ENCODE data around the gene GLIPR2.
A peak's percentile ranks its signal among the peaks of the same experiment; 100 is the strongest.

GLIPR2 gene

DNA sequence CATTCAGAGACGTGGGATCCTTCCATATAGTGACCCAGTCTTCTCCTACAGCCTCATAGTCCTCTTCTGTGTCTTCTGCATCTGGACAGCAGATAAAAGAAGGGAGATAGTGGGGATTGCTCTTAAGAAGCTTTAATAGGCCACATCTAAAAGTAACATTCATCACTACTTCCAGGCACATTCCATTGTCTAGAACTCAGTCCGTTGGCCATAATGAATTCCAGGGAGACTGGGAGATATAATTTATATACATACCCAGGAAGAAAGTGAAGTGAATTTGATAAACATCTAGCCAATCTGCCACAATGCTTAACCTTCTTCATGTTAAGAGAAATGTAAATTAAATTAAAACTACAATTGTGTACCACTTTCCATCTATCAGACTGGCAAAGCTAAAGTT is 22.5 kb upstream of the GLIPR2 start:
- TF ChIP-seq GATA2 (IDR thresholded peaks at IDR 0.05; ENCODE audit: low read depth, low read length) (no peak), GATA3 (IDR thresholded peaks at IDR 0.05; ENCODE audit: low read depth, low read length) (no peak)

DNA sequence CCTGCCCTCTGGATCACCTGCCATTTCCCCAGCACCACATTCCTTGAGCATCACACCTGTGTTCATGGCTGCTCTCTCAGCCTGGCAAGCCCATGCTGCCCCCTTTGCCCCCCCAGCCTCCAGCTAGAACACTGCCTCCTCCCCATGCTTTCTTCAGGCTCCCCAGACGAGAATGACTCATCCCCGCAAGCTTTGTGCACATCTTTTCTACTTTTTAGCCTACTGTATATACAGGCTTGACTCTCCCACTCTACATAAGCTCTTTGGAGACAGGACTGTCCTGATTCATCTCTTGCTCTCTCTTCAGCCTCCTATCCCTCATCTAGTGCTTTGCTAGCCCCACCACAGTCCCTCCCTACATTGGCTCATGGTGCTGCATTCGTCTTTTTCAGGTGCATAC is 19.9 kb upstream of the GLIPR2 start:
- no peak for TF ChIP-seq GATA2 (IDR thresholded peaks at IDR 0.05; ENCODE audit: low read depth, low read length)
- TF ChIP-seq GATA3 (IDR thresholded peaks at IDR 0.05; ENCODE audit: low read depth, low read length), result no peak

DNA sequence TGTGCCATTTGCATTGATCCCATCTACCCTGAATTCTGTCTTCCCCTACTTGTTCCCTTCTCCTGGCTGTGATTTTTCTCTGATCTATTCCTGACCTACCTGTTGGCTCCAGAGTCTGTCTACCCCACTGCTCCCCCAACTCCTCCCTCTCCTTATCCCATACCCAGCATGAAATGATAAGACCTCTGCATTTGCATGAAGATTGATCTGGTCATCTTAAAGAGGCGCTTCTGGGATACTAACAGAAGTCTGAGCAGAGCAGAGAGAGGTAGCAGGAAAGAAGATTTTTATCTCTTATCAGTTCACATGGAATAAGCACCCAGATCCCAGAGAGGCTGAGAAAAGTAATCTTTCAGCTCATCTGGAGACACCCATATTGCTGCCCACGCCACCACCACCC is 18.3 kb upstream of the GLIPR2 start:
- TF ChIP-seq GATA3 (IDR thresholded peaks at IDR 0.05; ENCODE audit: low read depth, low read length), result no peak
- TF ChIP-seq GATA2 (IDR thresholded peaks at IDR 0.05; ENCODE audit: low read depth, low read length), result peak; percentile 34; the same call in 1 of the 2 replicates

DNA sequence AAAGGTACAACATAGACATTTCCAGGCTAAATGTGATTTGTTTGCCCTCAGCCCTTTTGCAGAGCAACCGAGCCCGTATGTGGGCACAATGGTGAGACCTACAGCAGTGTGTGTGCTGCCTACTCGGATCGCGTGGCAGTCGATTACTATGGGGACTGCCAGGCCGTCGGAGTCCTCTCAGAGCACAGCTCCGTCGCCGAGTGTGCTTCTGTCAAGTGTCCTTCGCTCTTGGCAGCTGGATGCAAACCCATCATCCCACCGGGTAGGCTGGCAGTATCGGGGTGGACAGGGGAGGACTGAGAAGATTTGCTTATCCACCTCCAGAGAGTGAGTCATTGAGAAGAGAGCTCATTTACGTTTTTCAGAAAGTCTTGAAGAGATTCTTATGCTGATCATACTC is 17.8 kb upstream of the GLIPR2 start:
- no peak for TF ChIP-seq GATA3 (IDR thresholded peaks at IDR 0.05; ENCODE audit: low read depth, low read length)
- TF ChIP-seq GATA2 (IDR thresholded peaks at IDR 0.05; ENCODE audit: low read depth, low read length), result no peak

DNA sequence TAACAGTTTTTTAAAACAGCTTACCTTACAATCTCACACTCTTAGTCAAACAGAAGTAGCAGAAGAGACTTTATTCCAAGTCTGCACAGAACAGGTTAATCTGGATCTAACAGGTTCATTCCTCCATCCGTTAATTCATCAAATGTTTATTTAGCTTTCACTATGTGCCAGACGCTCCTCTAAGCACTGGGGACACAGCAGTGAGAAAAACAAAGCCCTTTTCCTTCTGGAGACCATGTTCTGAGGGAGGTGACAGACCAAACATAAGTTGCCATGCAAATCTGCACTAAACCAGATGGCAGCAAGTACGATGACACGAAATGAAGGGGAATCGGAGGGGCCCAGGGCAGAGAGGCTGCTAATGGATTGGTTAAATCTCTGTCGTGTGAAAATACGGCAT is 17.1 kb upstream of the GLIPR2 start:
- TF ChIP-seq GATA3 (IDR thresholded peaks at IDR 0.05; ENCODE audit: low read depth, low read length) (no peak), GATA2 (IDR thresholded peaks at IDR 0.05; ENCODE audit: low read depth, low read length) (no peak)

DNA sequence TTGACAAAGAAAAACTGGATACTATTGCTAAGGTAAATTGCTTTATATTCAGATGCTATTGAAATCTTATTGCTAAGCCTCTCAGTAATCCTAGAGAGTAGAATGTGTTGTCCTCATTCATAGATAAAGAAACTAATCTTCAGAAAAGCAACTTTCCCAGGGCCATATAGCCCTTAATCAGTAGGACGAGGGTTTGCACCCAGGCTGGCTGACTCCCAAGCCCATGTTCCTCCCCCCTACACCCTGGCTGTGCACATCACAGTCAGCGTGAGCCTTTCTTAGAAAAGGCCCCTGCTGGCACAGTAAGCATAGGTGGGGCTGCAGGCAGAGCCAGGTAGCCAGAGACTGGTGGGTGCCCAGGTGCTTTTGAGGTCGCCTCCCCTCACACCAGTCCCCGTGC is 15.8 kb upstream of the GLIPR2 start:
- TF ChIP-seq GATA3 (IDR thresholded peaks at IDR 0.05; ENCODE audit: low read depth, low read length) (no peak), GATA2 (IDR thresholded peaks at IDR 0.05; ENCODE audit: low read depth, low read length) (no peak)

DNA sequence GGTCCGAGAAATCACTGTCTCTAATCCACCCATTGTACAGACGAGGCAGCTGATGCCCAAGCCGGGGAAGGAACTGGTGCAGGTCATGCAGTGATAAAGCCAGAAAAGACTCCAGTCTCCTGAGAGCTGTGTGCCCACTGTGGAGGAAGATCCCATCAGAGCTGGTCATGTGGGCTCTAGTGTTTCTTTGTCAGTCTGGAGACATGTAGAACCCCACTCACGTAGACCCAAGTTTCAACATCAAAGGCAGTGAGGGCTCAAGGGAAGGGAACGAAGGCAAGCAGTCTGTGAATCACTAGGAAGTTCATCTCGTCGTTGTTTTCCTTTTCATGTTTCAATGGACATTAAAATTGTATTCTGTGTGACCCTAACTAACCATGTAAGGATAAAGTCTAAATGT is 14.6 kb upstream of the GLIPR2 start:
- no peak for TF ChIP-seq GATA2 (IDR thresholded peaks at IDR 0.05; ENCODE audit: low read depth, low read length)
- no peak for TF ChIP-seq GATA3 (IDR thresholded peaks at IDR 0.05; ENCODE audit: low read depth, low read length)

DNA sequence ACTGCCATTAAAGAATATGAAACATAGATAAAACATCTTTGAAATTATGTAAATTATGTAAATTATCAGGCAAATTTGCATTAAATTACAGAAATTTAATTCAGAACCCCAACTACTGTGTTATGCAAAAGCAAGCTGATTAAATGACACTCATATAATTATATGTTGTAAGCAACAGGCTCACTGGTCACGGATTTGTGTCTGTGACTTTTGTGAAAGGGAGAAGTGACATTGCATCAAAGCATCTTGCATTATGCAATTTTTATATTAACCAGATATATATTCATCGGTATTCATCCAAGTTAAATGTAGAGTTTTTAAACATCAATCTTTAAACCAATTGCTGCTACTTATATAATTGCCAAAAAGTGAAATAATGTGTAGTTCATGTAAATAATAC is 13.0 kb upstream of the GLIPR2 start:
- TF ChIP-seq GATA2 (IDR thresholded peaks at IDR 0.05; ENCODE audit: low read depth, low read length) (no peak), GATA3 (IDR thresholded peaks at IDR 0.05; ENCODE audit: low read depth, low read length) (no peak)

DNA sequence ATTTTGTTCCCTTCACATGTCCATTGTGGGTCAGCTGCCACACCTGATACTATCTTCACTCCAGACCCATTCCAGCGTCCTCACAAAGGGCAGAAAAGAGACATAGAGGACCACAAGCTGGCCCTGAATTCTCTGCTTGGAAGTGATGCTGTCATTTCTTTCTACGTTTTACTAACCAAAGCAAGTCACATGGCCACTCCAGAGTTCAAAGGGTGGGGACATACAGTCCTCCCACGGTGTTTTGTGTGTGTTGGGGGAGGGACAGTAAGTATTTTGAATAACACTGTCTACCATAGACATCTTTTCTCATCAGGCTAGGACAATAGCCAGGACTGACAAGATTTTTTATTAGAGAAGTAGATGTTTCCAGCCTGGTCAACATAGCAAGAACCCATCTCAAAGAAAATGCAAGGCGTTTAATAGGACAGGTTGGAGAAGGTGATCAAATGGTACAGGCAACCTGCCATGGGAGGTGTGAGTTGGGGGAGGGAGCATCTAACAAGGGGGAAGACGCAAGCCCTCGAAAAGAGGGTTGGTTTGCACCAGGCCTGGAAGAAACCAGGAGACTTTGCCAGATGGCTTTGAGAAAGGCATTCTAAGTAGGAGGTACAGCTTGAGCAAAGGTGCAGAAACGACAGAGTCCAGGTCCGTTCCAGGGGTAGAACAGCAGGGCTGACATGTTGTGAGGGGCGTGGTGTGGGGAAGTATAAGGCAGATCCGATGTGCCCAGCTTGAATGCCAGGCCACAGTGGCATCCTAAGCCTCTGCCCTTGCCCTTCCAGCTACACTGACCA is 11.3 kb upstream of the GLIPR2 start:
- TF ChIP-seq GATA2 (IDR thresholded peaks at IDR 0.05; ENCODE audit: low read depth, low read length) (no peak), GATA3 (IDR thresholded peaks at IDR 0.05; ENCODE audit: low read depth, low read length) (no peak)

DNA sequence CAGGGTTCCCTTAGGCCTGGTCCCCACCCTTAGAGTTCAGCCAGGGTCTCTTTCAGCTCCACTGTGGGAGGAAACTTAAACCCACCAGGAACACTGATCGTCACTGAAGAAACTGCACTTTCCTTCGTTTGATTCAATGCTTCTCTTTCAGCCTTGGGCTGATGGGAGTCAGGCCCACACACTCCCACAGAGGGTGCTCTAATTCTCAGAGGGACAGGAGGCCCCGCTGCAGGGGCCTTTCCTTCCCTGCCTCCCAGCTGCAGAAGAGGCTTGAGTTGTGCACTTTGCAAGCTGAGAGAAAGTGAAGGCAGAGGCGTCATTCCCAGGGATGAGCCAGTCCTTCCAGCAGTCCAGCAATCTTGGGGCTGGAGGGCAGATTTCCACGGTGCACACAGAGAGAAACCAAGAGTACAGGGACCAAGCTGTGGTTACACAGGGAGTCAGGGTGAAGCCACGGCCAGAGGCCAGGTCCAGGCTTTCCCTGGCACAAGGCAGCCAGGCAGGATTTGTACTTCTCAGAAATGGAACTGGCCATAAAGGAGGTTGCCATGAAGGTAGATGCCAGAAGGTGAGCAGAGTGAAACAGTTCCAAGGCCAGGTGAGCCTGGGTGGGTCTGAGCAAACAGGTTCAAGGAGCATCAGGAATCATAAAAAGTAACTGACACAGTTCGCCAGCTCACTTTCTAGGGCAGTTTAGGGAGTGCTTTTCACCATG is 10.4 kb upstream of the GLIPR2 start:
- TF ChIP-seq GATA3 (IDR thresholded peaks at IDR 0.05; ENCODE audit: low read depth, low read length) (no peak), GATA2 (IDR thresholded peaks at IDR 0.05; ENCODE audit: low read depth, low read length) (no peak)

DNA sequence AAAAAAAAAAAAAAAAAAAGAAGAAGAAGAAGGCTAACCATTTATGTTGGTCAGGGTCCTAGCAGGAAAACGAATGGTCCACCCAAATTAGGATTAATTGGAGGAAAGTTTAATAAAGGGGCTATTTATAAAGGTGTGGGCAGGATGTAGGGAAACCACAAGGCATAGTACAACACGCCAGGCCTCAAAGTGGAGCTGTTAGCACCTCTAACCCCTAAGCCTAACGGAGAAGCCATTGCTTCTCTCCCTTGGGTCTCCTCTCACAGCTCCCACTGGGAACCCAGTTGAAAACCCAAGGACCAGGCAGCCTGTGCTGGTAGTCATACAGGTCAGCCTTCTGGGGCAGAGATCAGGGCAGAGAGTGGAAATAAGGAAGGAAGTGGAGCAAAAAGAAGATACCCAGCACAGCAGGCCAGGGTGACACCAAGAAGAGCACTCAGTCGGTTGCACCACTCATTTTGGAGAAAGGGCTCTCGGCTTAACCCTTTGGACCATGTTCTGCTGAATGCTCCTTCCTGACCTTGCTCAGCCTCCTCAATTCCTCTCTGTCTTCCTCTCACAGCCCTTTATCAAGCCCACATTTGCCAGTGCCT is 8.8 kb upstream of the GLIPR2 start:
- TF ChIP-seq GATA2 (IDR thresholded peaks at IDR 0.05; ENCODE audit: low read depth, low read length) (no peak), GATA3 (IDR thresholded peaks at IDR 0.05; ENCODE audit: low read depth, low read length) (no peak)

DNA sequence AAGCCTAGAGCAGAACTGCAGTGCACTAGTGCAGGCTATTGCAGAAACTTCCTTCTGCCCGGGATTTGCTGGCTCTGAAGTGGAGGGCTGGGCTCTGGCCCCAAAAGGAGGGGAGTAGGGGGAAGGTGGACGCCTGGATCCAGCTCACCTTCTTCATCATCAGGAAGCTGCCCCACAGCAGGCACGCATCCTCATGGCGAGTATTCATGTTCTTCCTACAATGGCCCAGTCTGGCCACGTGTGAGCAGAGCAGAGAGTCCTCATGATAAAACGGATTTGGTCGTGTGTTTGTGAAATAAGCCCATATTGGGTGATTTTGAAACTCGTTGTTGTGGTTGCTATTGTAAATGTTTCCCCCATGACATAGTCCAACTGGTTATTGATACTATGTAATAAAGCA is 8.2 kb upstream of the GLIPR2 start:
- TF ChIP-seq GATA3 (IDR thresholded peaks at IDR 0.05; ENCODE audit: low read depth, low read length), result no peak
- no peak for TF ChIP-seq GATA2 (IDR thresholded peaks at IDR 0.05; ENCODE audit: low read depth, low read length)

DNA sequence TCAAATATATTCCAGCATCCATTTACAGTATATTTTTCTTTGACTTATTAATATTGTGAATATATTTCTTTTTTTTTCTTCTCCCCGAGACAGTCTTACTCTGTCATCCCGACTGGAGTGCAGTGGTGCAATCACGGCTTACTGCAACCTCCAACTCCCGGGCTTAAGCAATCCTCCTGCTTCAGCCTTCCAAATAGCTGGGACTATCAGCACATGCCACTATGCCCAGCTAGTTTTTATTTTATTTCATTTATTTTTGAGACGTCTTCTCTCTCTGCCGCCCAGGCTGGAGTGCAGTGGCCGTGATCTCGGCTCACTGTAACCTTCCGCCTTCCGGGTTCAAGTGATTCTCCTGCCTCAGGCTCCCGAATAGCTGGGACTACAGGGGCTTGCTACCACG is 7.4 kb upstream of the GLIPR2 start:
- TF ChIP-seq GATA3 (IDR thresholded peaks at IDR 0.05; ENCODE audit: low read depth, low read length) (no peak), GATA2 (IDR thresholded peaks at IDR 0.05; ENCODE audit: low read depth, low read length) (no peak)

DNA sequence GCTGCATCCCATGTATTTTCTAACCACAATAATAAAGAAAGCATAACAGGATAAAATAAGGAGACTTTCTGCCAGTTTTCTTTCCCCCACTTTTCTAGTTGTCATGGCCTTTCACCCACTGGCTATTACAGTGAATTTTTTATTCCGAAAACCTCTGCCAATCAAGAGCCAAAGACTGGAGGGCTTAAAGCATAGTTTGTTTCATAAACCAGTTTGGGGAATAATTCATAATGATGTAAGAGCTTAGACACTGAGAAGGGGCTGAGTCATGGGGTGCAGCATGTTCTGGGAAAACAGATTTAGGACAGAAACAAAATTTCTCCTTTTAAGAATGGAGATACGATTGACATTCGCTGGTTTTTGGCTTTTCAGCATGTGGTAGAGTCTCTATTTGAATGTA is 4.4 kb upstream of the GLIPR2 start:
- no peak for TF ChIP-seq GATA2 (IDR thresholded peaks at IDR 0.05; ENCODE audit: low read depth, low read length)
- TF ChIP-seq GATA3 (IDR thresholded peaks at IDR 0.05; ENCODE audit: low read depth, low read length), result no peak
